WERI-Rb-1 (cell line): ENCODE measurements around the gene NUMB.

Experiments
- DNase-seq: peaks from one replicate; pipeline ENCODE4 v3.0.0-alpha.2; 2020
- H3K27ac ChIP-seq: fragments of 250-450 bp; sonication (Bioruptor Pico); 2 replicates; pipeline ENCODE4 v1.5.1; 2020; ENCODE audit warnings: mild to moderate bottlenecking, moderate library complexity
- H3K27me3 ChIP-seq: fragments of 250-450 bp; sonication (Bioruptor Pico); 2 replicates; pipeline ENCODE4 v1.5.1; 2021; ENCODE audit warnings: mild to moderate bottlenecking, low read depth, moderate library complexity; ENCODE audit not compliant: insufficient read depth, severe bottlenecking
- H3K36me3 ChIP-seq: fragments of 250-450 bp; sonication (Bioruptor Pico); 2 replicates; pipeline ENCODE4 v1.5.1; 2020; ENCODE audit warnings: mild to moderate bottlenecking, moderate library complexity
- H3K4me3 ChIP-seq: 2 replicates; pipeline ENCODE4 v1.5.1; 2011; ENCODE audit warnings: low read depth, mild to moderate bottlenecking, control low read depth, low read length
- H3K9me3 ChIP-seq: fragments of 250-450 bp; sonication (Bioruptor Pico); 2 replicates; pipeline ENCODE4 v1.5.1; 2021; ENCODE audit warnings: mild to moderate bottlenecking, moderate library complexity; ENCODE audit not compliant: severe bottlenecking
- CTCF ChIP-seq: IDR thresholded peaks from 2 replicates; pipeline ENCODE4 v1.5.1; 2011; ENCODE audit warnings: low read depth, mild to moderate bottlenecking, control low read depth, inconsistent platforms, low read length

The NUMB gene

GRCh38 chr14:73241481-73242165 is 216.7 kb downstream of the NUMB start:
- peak; percentile 50 for DNase-seq
- H3K27me3 ChIP-seq, result no peaks in the 10 kb centered on the region

GRCh38 chr14:73240816-73241480 is 217.4 kb downstream of the NUMB start:
- no peak overlapping the region for H3K4me3 ChIP-seq
- no peaks in the 10 kb centered on the region for H3K27me3 ChIP-seq
- no peak overlapping the region for H3K27ac ChIP-seq
- H3K36me3 ChIP-seq, result no peaks in the 10 kb centered on the region
- TF ChIP-seq CTCF, result no peak
- no peaks in the 10 kb centered on the region for H3K9me3 ChIP-seq
- peak; percentile 50 for DNase-seq

More at GRCh38 chr14:73241481-73242165, 216.7 kb downstream of the NUMB start:
- H3K27ac ChIP-seq, result 0 out of 2 replicates have a peak overlapping the region, but pooled peaks have one; percentile 14
- TF ChIP-seq CTCF, result 0 out of 2 replicates have a peak, but pooled peaks have one; percentile 6
- H3K36me3 ChIP-seq, result no peaks in the 10 kb centered on the region
- no peak overlapping the region for H3K4me3 ChIP-seq
- H3K9me3 ChIP-seq, result no peaks in the 10 kb centered on the region

GRCh38 chr14:73239393-73240241 is 218.7 kb downstream of the NUMB start:
- H3K4me3 ChIP-seq, result no peak overlapping the region
- H3K36me3 ChIP-seq, result no peaks in the 10 kb centered on the region
- no peak overlapping the region for H3K27ac ChIP-seq
- H3K9me3 ChIP-seq, result no peaks in the 10 kb centered on the region
- no peaks in the 10 kb centered on the region for H3K27me3 ChIP-seq
- TF ChIP-seq CTCF, result no peak
- no peak for DNase-seq

GRCh38 chr14:73238941-73239340 is 219.4 kb downstream of the NUMB start:
- no peaks in the 10 kb centered on the region for H3K27me3 ChIP-seq

GRCh38 chr14:73238424-73238852 is 219.9 kb downstream of the NUMB start:
- Histone ChIP-seq H3K27ac (no peak overlapping the region), H3K4me3 (no peak overlapping the region), H3K27me3 (no peaks in the 10 kb centered on the region), H3K9me3 (no peaks in the 10 kb centered on the region), H3K36me3 (no peaks in the 10 kb centered on the region)
- no peak for TF ChIP-seq CTCF
- no peak for DNase-seq

More at GRCh38 chr14:73238941-73239340, 219.4 kb downstream of the NUMB start:
- no peak for DNase-seq
- no peaks in the 10 kb centered on the region for H3K36me3 ChIP-seq
- TF ChIP-seq CTCF, result no peak
- H3K9me3 ChIP-seq, result no peaks in the 10 kb centered on the region
- no peak overlapping the region for H3K4me3 ChIP-seq
- no peak overlapping the region for H3K27ac ChIP-seq
